Spinal cord (tissue), 10 donors: ENCODE data around the gene NPPA. TPM values are rescaled to one million over a fixed set of nuclear protein-coding genes. Genes with fewer than 3 reads are reported as not detected.

ENCODE experiments used
- DNase-seq, 6 donors: peaks; one replicate each; pipeline versions ENCODE4 v3.0.0 to v3.0.0-alpha.2; 2013 to 2015; ENCODE audit warnings: low spot score in 6 of 6, low read depth in 4 of 6
- H3K27ac ChIP-seq: one replicate; pipeline ENCODE4 v1.5.1; 2013; ENCODE audit warnings: low read depth, low read length, control low read depth
- H3K27me3 ChIP-seq: one replicate; pipeline ENCODE4 v1.6.1; 2013; ENCODE audit warnings: low read length; ENCODE audit not compliant: control insufficient read depth, insufficient read depth
- H3K36me3 ChIP-seq: one replicate; pipeline ENCODE4 v1.6.1; 2013; ENCODE audit warnings: low read length; ENCODE audit not compliant: control insufficient read depth, insufficient read depth
- H3K4me1 ChIP-seq: one replicate; pipeline ENCODE4 v1.6.1; 2013; ENCODE audit warnings: low read length; ENCODE audit not compliant: control insufficient read depth, insufficient read depth
- H3K4me3 ChIP-seq: one replicate; pipeline ENCODE4 v1.5.1; 2013; ENCODE audit warnings: low read depth, low read length, control low read depth
- H3K9me3 ChIP-seq: one replicate; pipeline ENCODE4 v1.6.1; 2013; ENCODE audit warnings: low read length; ENCODE audit not compliant: control insufficient read depth, insufficient read depth
- WGBS: methylation state at CpG from one replicate; pipeline ENCODE4 v1.1.5; 2013; ENCODE audit warnings: missing lambda C conversion rate; ENCODE audit not compliant: insufficient coverage; 5-methylcytosine and 5-hydroxymethylcytosine counted together
- polyA plus RNA-seq, 2 donors: library from polyadenylated mRNA; unstranded; fragments of 120-200 nt; gene quantifications; one replicate each; pipeline ENCODE4 v1.2.1, GENCODE V29; 2013; ENCODE audit not compliant: insufficient read length in 2 of 2
- small RNA-seq: library from RNA; depleted of rRNA; stranded (forward); fragments of <200 nt; gene quantifications from one replicate; pipeline ENCODE3, GENCODE V24; 2014; ENCODE audit warnings: low replicate concordance
- total RNA-seq, 2 donors: library from RNA; depleted of rRNA in 1 of 2; stranded (reverse); fragments of 120-200 nt in 1 of 2; fragments of >200 nt in 1 of 2; gene quantifications; one replicate each; pipeline versions ENCODE4 v1.2.3 to v1.2.4, GENCODE V29; 2013 to 2014
- donor health status: healthy.

The NPPA gene
- total and polyA plus RNA-seq, 4 donors = 0.61 to 5.0 (median 2.8) TPM

DNA sequence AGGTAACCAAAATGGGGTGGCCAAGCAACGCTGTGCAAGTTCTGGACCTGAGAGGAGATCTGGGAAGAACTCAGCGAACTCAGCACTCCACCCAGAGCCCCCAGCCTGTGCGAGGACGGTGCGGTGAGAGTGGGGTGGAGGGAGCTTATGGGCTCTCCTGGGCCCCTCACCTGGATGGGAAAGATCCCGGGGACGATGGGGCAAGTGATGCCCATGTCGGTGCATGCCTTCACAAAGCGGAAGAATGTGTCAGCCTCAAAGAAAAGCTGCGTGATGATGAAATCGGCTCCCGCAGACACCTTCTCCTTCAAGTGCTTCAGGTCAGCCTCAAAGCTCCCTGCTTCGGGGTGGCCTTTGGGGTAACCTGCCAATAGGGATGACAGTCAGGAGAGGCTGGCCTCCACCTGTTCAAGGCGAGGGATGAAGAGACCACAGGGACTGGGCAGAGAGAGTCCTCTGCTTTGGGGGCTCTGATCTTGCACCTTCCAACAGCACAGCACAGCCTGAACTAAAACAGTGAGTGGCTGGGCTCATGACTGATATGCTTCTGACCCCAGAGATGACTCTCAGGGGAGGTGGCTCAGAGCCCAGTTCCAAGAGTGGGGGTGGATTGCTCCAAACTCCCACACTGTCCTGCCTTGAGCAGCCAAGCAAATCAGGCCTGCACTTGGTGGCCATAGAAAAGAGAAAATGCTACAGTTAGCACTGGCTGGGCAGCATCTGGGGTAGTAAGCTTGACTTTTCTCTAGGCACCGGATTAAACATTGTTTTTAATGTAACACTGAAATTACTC is 51.4 kb downstream of the NPPA start:
- Histone ChIP-seq H3K4me1 (peaks cover 3% of the 10 kb centered on the region), H3K27ac (no peak overlapping the region), H3K9me3 (no peaks in the 10 kb centered on the region), H3K36me3 (peaks cover 81% of the 10 kb centered on the region), H3K27me3 (no peaks in the 10 kb centered on the region), H3K4me3 (no peak overlapping the region)
- DNase-seq = no peak
- WGBS = 95% methylated on average over 13 of the region's 15 CpGs

Small RNA genes within 50 kb of the gene (small RNA-seq; reads per million reads assigned to genes)
- gene RF02156 (not detected), gene RF02157 (not detected), gene RF02158 (not detected)

Other genes starting within 250 kb of the NPPA start
- gene FBXO2, start 193.4 kb downstream of the NPPA start, total RNA-seq = 10 to 100 TPM; 19.3 to 19.4 TPM
- 10 to 100 TPM; 44.0 to 45.0 TPM for gene FBXO2, start 193.4 kb downstream of the NPPA start, polyA plus RNA-seq
- 10 to 100 TPM; 33.3 to 43.4 TPM for gene FBXO44, start 192.9 kb downstream of the NPPA start, total RNA-seq
- gene FBXO44, start 192.9 kb downstream of the NPPA start, polyA plus RNA-seq = 100 to 1,000 TPM; 116 to 136 TPM
- 10 to 100 TPM in 1 of 2 donors, 1 to 10 TPM in 1; 5.9 to 12.4 TPM for gene FBXO6, start 183.6 kb downstream of the NPPA start, total RNA-seq
- 10 to 100 TPM; 11.6 to 14.6 TPM for gene FBXO6, start 183.6 kb downstream of the NPPA start, polyA plus RNA-seq
- 10 to 100 TPM; 27.3 to 63.9 TPM for gene MAD2L2, start 166.6 kb downstream of the NPPA start, total RNA-seq
- 10 to 100 TPM; 60.8 to 70.8 TPM for gene MAD2L2, start 166.6 kb downstream of the NPPA start, polyA plus RNA-seq
- gene DRAXIN, start 156.1 kb downstream of the NPPA start, total RNA-seq = 1 to 10 TPM; 5.8 to 6.3 TPM
- gene DRAXIN, start 156.1 kb downstream of the NPPA start, polyA plus RNA-seq = 10 to 100 TPM; 11.4 to 18.3 TPM
- 10 to 100 TPM; 11.8 to 45.1 TPM for gene AGTRAP, start 111.6 kb downstream of the NPPA start, total RNA-seq
- 10 to 100 TPM; 19.3 to 24.1 TPM for gene AGTRAP, start 111.6 kb downstream of the NPPA start, polyA plus RNA-seq
- gene C1orf167, start 85.6 kb downstream of the NPPA start, total RNA-seq = 1 to 10 TPM in 1 of 2 donors, under 1 TPM in 1; 0.30 to 4.7 TPM
- under 1 TPM in 1 of 2 donors, not detected in 1; 0.23 TPM for gene C1orf167, start 85.6 kb downstream of the NPPA start, polyA plus RNA-seq
- 10 to 100 TPM; 25.8 to 49.1 TPM for gene MTHFR, start 41.8 kb downstream of the NPPA start, total RNA-seq
- gene MTHFR, start 41.8 kb downstream of the NPPA start, polyA plus RNA-seq = 10 to 100 TPM; 20.9 to 36.2 TPM
- 10 to 100 TPM; 16.5 to 17.1 TPM for gene CLCN6, start 41.6 kb downstream of the NPPA start, total RNA-seq
- 10 to 100 TPM; 36.8 to 49.3 TPM for gene CLCN6, start 41.6 kb downstream of the NPPA start, polyA plus RNA-seq
- 1 to 10 TPM in 1 of 2 donors, under 1 TPM in 1; 0.83 to 1.5 TPM for gene NPPB, start 11.2 kb upstream of the NPPA start, total RNA-seq
- gene NPPB, start 11.2 kb upstream of the NPPA start, polyA plus RNA-seq = 1 to 10 TPM; 3.1 to 4.5 TPM
- gene KIAA2013, start 78.6 kb upstream of the NPPA start, total RNA-seq = 10 to 100 TPM; 18.0 to 33.8 TPM
- gene KIAA2013, start 78.6 kb upstream of the NPPA start, polyA plus RNA-seq = 10 to 100 TPM; 35.3 to 35.4 TPM
- 100 to 1,000 TPM in 1 of 2 donors, 10 to 100 TPM in 1; 47.7 to 108 TPM for gene PLOD1, start 86.9 kb upstream of the NPPA start, total RNA-seq
- gene PLOD1, start 86.9 kb upstream of the NPPA start, polyA plus RNA-seq = 10 to 100 TPM; 66.5 to 80.0 TPM
- 10 to 100 TPM; 47.5 to 65.6 TPM for gene MFN2, start 132.7 kb upstream of the NPPA start, total RNA-seq
- 10 to 100 TPM; 79.2 to 79.7 TPM for gene MFN2, start 132.7 kb upstream of the NPPA start, polyA plus RNA-seq
- gene MIIP, start 171.7 kb upstream of the NPPA start, total RNA-seq = 10 to 100 TPM; 18.7 to 34.4 TPM
- gene MIIP, start 171.7 kb upstream of the NPPA start, polyA plus RNA-seq = 10 to 100 TPM; 54.4 to 62.3 TPM
- gene TNFRSF8, start 215.5 kb upstream of the NPPA start, total RNA-seq = under 1 TPM; 0.11 to 0.20 TPM
- gene TNFRSF8, start 215.5 kb upstream of the NPPA start, polyA plus RNA-seq = under 1 TPM in 1 of 2 donors, not detected in 1; 0.12 TPM